Progenitor cell of endocrine pancreas (in vitro differentiated cells): ENCODE data around the gene BAIAP3. TPM values are rescaled to one million over a fixed set of nuclear protein-coding genes. Genes with fewer than 3 reads are reported as not detected.

Source experiments
- DNase-seq: peaks from one replicate; pipeline ENCODE4 v3.0.0; 2021; ENCODE audit warnings: low spot score; ENCODE audit not compliant: unreplicated experiment
- H3K27ac Mint-ChIP-seq: 2 replicates; pipeline ENCODE4 v1.8.0; 2021; ENCODE audit warnings: mild to moderate bottlenecking, moderate library complexity, mixed read lengths
- H3K27me3 Mint-ChIP-seq: 2 replicates; pipeline ENCODE4 v1.8.0; 2021; ENCODE audit warnings: mixed read lengths
- H3K36me3 Mint-ChIP-seq: 2 replicates; pipeline ENCODE4 v1.8.0; 2022; ENCODE audit warnings: mixed read lengths; ENCODE audit not compliant: insufficient read depth
- H3K4me1 Mint-ChIP-seq: 2 replicates; pipeline ENCODE4 v1.8.0; 2021; ENCODE audit warnings: low read depth, mixed read lengths
- H3K4me3 Mint-ChIP-seq: 2 replicates; pipeline ENCODE4 v1.8.0; 2021; ENCODE audit warnings: low read depth, mild to moderate bottlenecking, moderate library complexity, mixed read lengths
- H3K9me3 Mint-ChIP-seq: 2 replicates; pipeline ENCODE4 v1.8.0; 2021; ENCODE audit warnings: low read depth, mixed read lengths
- CTCF ChIP-seq: fragments of 200-600 bp; sonication (generic); IDR thresholded peaks from one replicate; pipeline ENCODE4 v1.5.0; 2021; ENCODE audit warnings: antibody characterized with exemption, mild to moderate bottlenecking; ENCODE audit not compliant: unreplicated experiment
- total RNA-seq: library from RNA; stranded (reverse); gene quantifications from 2 replicates; pipeline ENCODE4 v1.2.1, GENCODE V29; 2021

BAIAP3 gene
- total RNA-seq, 1 donor from 2014 or later: 17.5 TPM

GRCh38 chr16:1334739-1335138 lies 1.3 kb downstream of the BAIAP3 start:
- Mint-ChIP-seq H3K36me3 (no peaks in the 10 kb centered on the region), H3K27ac (no peak overlapping the region), H3K9me3 (no peaks in the 10 kb centered on the region), H3K4me1 (peaks cover 10% of the 10 kb centered on the region), H3K27me3 (peaks cover 27% of the 10 kb centered on the region), H3K4me3 (no peak overlapping the region)
- no peak for TF ChIP-seq CTCF
- DNase-seq: no peak

GRCh38 chr16:1335211-1335971 lies 1.9 kb downstream of the BAIAP3 start:
- Mint-ChIP-seq H3K9me3 (no peaks in the 10 kb centered on the region), H3K27me3 (peaks cover 27% of the 10 kb centered on the region), H3K36me3 (no peaks in the 10 kb centered on the region), H3K4me3 (no peak overlapping the region), H3K27ac (no peak overlapping the region), H3K4me1 (peaks cover 10% of the 10 kb centered on the region)
- DNase-seq: no peak
- TF ChIP-seq CTCF: no peak

- H3K36me3 Mint-ChIP-seq: no peaks in the 10 kb centered on the region
- no peak for DNase-seq
- no peaks in the 10 kb centered on the region for H3K9me3 Mint-ChIP-seq
- TF ChIP-seq CTCF: no peak
- no peak overlapping the region for H3K4me3 Mint-ChIP-seq
- peaks cover 10% of the 10 kb centered on the region for H3K4me1 Mint-ChIP-seq
- H3K27me3 Mint-ChIP-seq: peaks cover 27% of the 10 kb centered on the region
- no peak overlapping the region for H3K27ac Mint-ChIP-seq
Measured at GRCh38 chr16:1335996-1336395, 2.6 kb downstream of the BAIAP3 start.

GRCh38 chr16:1336619-1337018 lies 3.2 kb downstream of the BAIAP3 start:
- no peaks in the 10 kb centered on the region for H3K9me3 Mint-ChIP-seq
- no peak overlapping the region for H3K27ac Mint-ChIP-seq
- no peak for TF ChIP-seq CTCF
- H3K4me3 Mint-ChIP-seq: no peak overlapping the region
- no peaks in the 10 kb centered on the region for H3K36me3 Mint-ChIP-seq
- no peak for DNase-seq
- H3K4me1 Mint-ChIP-seq: peaks cover 7% of the 10 kb centered on the region
- H3K27me3 Mint-ChIP-seq: peaks cover 27% of the 10 kb centered on the region

GRCh38 chr16:1337486-1337885 lies 4.0 kb downstream of the BAIAP3 start:
- Mint-ChIP-seq H3K9me3 (no peaks in the 10 kb centered on the region), H3K27me3 (peaks cover 26% of the 10 kb centered on the region), H3K4me1 (peaks cover 3% of the 10 kb centered on the region), H3K27ac (no peak overlapping the region), H3K36me3 (no peaks in the 10 kb centered on the region), H3K4me3 (no peak overlapping the region)
- DNase-seq: no peak
- TF ChIP-seq CTCF: no peak
